ENCODE results near the gene IMMP2L.

GRCh38 chr7:111093496-111093895, 468.8 kb downstream of the IMMP2L start:
- TF ChIP-seq, protein P1, sequence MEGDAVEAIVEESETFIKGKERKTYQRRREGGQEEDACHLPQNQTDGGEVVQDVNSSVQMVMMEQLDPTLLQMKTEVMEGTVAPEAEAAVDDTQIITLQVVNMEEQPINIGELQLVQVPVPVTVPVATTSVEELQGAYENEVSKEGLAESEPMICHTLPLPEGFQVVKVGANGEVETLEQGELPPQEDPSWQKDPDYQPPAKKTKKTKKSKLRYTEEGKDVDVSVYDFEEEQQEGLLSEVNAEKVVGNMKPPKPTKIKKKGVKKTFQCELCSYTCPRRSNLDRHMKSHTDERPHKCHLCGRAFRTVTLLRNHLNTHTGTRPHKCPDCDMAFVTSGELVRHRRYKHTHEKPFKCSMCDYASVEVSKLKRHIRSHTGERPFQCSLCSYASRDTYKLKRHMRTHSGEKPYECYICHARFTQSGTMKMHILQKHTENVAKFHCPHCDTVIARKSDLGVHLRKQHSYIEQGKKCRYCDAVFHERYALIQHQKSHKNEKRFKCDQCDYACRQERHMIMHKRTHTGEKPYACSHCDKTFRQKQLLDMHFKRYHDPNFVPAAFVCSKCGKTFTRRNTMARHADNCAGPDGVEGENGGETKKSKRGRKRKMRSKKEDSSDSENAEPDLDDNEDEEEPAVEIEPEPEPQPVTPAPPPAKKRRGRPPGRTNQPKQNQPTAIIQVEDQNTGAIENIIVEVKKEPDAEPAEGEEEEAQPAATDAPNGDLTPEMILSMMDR (conservative IDR thresholded peaks at IDR 0.05; ENCODE audit: low read depth, low read length), result no peak
- TF ChIP-seq EZH2 (IDR thresholded peaks at IDR 0.05; ENCODE audit: low read length, unreplicated experiment) (no peak), EZH2phosphoT487 (IDR thresholded peaks at IDR 0.05; ENCODE audit: borderline replicate concordance, low read length) (no peak)
